ENCODE measurements around the gene SYMPK.

SYMPK gene

DNA sequence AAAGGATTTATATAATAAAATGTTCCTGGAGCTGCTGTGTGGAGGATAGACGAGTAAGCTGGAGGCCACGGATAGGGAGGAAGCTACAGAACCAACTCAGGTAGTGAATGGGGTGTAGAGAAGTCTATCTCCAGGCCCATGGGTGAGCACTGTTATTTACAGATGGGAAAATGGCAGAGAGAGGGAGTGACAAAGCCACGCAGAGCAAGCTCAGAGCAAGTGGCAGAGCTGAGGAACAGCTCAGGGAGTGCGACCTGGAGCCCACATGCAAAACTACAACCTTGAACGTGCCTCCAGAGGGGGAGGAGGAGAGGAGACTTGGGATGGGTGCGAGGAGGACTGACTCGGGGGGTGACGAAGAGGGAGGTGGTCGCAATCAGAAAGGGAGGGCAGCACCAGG, 34.4 kb downstream of the SYMPK start:
- DNase-seq (ENCODE audit: extremely low spot score, insufficient read length, low read depth) (no peak), FAIRE-seq (no peak)

DNA sequence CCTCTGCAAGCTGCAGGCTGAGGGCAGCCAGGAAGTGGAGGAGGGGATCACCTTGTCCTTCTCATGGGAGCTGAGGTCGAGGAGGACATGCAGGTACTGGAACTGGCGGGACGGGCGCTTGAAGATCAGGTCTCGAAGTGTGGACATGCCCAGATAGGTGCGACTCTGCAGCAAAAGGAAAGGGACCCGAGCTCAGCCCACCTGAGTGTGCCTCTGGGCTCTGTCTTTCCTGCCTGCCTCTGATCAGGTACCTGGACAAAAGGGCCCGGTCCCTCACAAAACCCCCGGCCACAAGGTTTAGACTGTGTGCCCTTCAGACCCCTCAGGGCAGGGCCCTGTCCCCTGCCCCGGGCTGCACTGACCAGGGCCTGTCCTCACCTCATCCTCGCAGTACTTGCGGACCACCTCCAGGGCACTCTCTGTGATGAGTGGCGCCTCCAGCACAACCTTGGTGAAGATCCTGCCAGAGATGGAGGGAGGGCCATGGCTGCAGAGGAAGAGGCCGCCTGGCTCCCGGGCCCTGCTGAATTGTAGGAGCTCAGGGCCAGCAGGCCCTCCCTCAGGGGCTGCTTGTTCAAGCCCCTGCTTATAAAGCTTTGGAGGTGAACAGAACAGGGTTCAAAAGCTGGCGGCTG, 35.4 kb downstream of the SYMPK start:
- DNase-seq (ENCODE audit: extremely low spot score, insufficient read length, low read depth) (no peak), FAIRE-seq (no peak)

DNA sequence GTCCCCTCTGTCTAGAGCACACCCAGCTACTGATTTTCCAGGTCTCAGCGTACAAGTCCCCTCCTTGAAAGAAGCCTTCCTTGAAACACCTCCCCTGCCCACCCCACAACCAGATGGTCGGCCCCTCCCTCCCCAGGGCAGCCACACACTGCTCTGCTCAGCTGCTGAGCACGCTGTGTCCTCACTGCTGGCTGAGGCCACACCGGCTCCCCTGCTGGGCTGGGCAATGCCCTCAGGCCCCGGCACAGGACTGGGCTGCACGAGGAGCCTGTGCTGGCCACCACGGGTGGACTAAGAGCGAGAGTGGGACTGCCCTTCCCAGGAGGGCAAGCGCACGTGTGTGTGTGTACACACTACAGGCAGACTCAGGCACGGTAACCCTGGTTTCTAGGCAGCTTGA, 36.0 kb downstream of the SYMPK start:
- FAIRE-seq = no peak
- no peak for DNase-seq (ENCODE audit: extremely low spot score, insufficient read length, low read depth)

DNA sequence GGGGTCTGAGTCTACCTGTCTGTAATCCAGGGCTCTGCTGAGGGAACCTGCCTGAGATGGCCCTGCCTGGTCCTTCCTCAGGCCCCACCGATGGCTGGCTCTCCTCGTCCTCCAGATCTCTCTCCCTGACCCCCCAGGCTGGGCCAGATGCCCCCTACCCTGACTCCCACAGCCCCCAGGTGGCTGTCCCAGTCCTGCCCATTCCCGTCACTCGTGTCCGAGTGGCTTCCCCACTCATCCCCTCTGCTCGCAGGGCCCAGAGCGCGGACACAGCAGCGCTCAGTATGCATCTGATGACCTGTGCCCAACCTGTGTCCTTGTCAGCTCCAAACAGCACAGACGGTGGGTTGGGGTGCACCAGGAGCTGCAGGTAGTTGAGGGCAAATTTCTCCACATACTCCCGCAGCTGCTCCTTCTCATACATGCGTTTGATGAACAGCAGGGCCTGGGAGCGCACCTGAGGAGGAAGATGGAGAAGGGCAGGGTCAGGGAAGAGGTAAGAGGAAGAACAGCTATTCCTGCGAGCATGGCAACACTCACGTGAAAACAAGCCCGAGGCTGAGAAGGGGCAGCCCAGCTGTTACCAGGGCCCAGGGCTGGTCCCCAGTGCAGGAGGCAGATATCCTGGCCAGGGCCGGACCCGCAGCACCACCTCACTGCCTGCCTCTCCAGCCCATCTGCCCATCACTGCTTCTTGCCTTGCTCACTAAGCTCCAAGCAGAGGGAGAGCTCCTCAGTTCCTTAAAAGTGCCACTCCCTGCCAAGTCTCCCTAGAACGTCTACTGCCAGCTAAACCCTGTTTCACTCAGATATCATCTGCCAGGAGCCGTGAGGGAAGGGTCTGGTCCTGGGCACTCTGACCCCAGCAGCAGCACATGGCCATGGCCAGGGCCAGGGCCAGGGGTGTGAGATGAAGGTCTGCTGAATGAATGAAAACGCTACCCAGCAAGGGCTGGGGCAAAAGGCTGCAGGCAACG, 36.7 kb downstream of the SYMPK start:
- no peak for FAIRE-seq
- no peak for DNase-seq (ENCODE audit: extremely low spot score, insufficient read length, low read depth)

DNA sequence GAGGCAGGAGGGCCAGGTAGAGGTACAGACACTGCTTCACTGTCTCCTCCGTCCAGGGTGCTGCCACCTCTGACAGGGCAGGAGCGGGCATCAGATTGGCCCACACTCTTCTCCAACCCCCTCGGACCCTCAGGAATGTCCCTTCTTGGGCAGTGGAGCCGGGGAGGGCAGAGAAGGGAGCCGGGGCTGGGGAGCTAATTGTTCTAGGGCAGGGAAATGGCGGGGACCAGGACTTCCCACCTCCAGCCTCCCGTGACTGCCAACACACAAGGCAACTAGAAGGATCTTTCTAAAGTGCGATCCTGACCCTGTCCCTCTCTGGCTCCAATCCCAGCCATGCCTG, 37.7 kb downstream of the SYMPK start:
- DNase-seq (ENCODE audit: extremely low spot score, insufficient read length, low read depth) (no peak), FAIRE-seq (no peak)

DNA sequence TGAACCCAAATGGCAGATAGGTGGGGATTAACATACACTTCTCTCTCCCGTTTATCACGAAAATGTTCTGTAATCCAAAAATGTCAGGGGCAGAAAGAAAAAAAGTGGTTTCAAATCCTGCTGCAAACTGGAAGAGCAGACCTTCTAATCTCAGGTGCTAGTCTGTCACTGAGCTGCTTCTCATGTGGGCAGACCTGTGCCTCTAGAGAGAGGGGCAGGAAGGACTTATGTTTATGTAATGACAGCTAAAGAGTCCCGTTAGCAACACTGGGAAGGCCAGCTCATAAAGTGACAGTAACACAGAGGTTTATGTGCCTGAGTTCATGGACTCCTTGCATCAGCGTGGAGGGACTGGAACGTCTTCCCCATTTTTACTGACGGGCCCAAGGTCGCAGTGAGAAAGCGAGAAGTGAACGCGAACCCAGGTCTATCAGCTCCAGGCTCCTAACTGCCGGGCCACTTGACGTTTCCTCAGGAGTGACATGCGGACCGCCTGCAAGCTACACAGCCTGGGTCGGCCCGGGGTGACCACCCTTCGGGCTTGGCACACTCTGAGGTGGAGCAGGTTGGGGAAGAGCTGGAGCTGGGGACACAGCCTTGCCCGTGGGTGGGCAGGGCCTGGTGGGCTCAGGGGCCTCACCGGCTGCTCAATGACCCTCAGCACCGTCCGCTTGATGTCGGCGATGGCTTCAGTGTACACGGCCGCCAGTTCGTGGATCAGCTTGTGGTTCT, 38.2 kb downstream of the SYMPK start:
- FAIRE-seq (no peak), DNase-seq (ENCODE audit: extremely low spot score, insufficient read length, low read depth) (no peak)

DNA sequence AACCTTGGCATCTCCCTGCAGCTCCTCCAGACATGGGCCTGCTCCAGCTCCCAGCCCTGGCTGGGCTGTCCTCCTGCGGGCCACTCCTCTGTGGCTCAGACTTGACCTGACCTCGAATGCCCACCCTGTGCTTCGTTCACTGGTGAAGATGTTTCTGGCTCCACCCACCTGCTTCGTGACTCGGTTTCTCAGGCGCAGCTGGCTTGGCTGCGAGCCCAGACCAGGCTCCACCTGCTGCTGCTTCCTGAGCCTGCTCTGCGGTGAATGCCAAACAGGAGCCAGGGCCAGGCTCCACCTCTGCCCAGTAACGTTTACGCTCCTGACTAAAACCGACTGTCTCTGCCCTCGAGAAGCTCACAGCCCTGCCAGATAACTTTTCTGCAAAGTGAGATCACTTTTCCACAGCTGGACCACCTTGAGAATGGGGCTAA, 38.9 kb downstream of the SYMPK start:
- no peak for DNase-seq (ENCODE audit: extremely low spot score, insufficient read length, low read depth)
- no peak for FAIRE-seq

DNA sequence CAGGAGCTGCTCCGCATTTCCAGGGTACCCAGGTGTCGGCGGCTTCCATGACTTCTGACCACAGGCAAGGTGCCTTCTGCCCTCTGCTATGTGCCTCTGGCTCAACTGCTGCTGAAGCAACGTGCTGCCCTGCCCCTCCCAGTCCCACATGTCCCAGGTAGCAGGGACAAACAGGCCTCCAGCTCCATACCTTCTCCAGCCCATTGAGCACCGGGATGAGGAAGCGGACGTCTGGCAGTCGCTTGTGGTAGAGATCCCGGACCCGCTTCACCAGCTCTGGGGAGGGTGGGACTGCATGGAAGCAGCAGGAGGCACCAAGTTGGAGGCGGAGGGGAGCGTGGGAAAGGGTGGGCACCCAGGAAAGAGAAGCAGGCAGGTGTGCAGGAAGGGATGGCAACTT, 39.8 kb downstream of the SYMPK start:
- DNase-seq (ENCODE audit: extremely low spot score, insufficient read length, low read depth) = no peak
- FAIRE-seq = no peak

DNA sequence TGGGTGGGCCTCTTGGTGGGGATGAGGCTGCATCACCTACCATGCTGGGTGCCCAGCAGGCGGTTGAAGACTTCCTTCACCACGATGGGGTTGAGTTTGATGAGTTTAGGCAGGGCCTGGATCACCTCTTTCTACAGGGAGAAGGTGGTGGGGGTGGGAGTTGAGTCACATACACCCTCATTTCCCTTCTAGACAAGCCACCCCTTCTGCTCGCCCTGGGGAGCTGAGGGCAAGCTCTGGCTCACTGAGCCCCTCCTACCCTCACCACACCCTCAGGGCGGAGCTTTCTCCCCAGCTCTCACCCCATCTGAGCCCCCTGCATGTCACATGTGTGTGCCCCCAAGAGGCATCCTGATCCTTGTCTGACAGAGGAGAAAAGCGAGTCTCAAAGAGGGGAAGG, 40.2 kb downstream of the SYMPK start:
- FAIRE-seq (no peak), DNase-seq (ENCODE audit: extremely low spot score, insufficient read length, low read depth) (no peak)

DNA sequence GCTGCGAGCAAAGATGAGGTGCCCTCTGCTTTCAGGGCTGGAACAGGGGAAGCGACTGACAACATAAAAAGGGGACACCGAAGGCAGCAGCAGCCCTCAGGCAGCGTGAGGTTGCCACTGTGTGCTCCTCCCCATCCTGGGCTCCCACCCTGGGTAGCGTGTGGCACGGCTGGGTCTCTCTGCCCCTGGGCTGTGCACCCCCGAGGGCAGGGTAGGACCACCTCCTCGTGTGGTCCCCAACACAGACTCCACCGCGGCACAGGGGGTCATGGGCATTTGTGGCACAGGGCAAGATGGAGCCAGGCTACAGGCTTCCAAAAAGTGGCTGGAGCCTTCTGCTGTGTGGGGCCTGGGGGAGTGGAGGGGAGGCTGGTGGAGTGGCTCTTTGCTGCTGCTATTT, 41.4 kb downstream of the SYMPK start:
- no peak for DNase-seq (ENCODE audit: extremely low spot score, insufficient read length, low read depth)
- FAIRE-seq = no peak

DNA sequence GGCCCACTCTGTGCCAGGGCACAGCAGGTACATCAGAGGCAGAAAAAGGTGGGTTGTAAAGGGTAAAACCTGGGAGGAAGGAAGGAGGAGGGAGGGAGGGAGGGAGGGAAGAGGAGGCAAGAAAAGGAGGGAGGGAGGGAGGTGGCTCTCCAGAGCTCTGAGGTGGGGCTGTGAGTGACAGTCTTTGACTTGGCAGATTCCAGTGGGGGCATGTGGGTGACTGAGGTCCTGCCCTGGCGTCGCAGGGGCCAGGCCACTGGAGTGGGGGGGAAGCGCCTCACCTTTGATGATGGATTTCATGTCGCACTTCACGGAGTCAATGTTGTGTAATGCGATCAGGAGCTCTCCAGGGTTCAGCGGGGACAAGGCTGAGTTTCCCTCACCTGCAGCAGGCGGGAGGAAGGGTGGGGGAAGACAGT, 41.8 kb downstream of the SYMPK start:
- FAIRE-seq = no peak
- DNase-seq (ENCODE audit: extremely low spot score, insufficient read length, low read depth) = no peak

DNA sequence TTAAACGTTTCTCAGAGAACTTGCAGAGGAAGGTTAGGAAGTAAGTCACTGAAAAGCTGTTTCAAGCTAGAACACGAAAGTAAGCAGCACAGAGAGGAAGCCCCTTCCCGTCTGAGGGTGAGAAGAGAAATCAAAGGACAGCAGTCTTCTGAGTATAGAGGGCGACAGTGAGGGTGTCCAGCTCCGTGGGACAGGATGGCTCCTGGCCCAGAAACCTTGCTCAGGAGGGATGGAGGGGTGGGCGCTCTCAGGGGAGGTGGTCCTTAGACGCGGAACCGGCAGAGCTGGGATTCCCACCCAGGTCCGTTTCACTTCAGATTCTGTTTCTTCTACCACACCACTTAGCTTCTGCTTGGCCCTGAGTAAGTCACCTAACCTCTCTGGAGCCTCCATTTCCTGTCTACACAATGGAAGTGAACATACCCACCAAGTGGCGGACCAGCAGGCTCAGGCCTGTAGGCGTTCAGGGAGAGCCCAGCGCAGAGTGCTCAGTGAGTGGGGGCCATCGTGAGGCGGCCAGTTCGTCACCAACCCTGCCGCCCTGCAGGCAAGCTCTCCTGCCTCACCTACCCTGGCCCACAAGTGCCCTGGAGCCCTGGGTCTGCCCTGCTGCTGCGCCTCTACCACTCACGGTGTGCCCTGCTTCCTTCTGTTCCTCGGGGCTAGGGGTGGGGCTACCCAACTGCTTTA, 42.4 kb downstream of the SYMPK start:
- DNase-seq (ENCODE audit: extremely low spot score, insufficient read length, low read depth) (no peak), FAIRE-seq (no peak)

DNA sequence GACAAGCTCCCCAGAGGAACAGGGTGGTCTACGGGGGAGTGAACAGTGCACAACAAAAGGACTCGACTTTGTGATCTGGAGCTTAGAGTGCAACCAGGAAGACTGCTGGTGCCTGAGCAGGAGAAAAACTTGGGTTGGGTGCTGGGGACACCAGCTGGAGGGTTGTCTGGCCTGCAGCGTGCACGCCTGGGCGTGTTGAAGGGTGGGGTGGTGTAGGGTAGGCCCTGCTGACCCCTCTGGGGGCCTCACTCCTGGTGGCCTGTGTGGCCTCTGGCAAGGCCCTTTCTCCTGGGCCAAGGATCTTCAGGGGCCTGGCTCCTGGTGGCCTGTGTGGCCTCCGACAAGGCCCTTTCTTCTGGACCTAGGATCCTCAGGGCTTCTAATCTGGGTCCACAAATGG, 43.2 kb downstream of the SYMPK start:
- DNase-seq (ENCODE audit: extremely low spot score, insufficient read length, low read depth) = no peak
- no peak for FAIRE-seq

DNA sequence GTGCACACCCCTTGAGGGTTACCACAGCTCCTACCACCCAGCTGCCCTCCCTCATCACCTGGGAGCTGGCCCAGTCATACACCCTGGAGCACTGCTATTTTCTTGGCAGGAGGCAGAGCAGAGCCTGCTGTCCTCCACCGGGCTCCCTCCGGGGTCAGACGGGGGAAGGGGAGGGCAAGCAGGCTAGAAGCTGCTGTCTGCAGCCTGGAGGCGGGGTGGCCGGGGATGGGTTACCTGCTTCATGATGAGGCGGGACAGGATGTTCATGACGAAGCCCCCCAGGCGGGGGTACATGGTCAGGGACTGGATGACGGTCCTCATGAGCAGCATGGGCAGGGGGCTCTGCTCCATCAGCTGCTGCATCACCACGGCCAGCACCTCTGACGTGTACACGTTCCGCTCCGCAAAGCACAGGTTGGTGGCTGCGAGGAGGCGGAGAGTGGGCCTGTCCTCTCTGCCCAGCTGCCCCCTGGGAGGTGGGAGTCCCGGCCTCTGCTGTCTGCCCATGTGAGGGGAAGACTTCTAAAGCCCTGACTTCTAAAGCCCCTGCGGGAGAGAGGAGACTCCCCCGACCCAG, 45.1 kb downstream of the SYMPK start:
- DNase-seq (ENCODE audit: extremely low spot score, insufficient read length, low read depth) (no peak), FAIRE-seq (no peak)

DNA sequence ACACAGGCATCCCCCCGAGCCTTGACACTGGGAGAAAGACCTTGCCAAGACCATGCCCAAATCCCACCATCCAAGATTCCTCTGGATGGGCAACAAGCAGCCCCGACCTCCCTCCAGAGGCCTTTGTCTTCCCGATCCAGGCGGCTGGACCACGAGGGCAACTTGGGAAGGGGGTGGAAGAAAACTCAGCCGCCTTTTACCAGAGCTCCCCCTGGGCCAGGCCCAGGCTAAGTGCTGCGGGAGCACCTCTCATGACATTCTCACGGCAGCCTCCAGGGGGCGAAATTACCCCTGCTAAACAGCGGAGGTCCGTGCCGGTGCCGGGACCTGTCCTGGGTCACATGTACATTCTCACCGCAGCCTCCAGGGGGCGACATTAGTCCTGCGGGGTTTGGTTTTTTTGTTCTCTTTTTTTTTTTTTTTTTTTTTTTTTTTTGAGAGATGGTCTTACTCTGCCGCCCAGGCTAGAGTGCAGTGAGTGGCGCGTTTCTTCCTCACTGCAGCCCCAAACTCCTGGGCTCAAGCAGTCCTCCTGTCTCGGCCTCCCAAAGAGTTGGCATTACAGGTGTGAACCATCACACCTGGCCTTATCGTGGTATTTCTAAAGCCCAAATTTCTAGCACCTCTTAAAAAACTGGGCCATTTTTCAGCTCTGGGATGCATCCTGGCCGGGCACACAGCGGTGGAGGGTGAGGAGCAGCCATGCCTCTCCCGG, 45.8 kb downstream of the SYMPK start:
- peak; percentile 96 for FAIRE-seq

DNA sequence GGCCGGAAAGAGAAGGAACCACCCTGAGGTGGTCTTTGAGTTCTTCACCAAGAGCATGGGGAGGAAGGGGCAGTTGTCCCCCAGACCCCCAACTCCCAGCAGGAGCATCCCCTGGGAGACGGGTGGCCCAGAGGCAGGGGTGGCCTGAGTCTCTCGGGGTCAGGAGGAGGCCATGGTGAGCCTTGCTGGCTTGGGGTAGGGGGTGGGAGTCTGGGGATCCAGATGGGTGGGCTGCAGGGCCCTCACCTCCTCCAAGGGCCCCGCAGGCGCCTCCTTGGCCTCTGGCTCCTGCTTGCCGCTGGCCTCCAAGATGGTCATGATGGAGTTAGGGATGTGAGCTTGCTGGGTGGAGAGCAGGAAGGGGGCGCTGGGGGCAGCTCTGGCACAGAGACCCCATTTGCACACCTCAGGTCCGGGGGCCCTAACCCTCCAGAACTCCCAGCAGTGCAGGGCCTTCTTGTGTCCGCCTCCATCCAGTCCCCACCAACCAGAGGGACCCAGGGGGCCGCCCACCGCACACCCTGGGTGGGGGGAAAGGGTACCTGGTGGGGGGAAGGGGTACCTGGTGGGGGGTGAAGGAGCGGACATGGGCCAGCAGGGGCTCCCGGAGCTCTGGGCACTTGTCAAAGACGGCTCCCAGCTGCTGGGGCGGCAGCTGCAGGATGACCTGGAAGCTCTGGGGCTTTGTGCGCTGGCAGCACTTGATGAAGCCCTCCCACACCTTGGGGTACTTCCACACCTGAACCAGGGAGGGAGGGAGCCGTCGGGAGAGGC, 46.5 kb downstream of the SYMPK start:
- no peak for DNase-seq (ENCODE audit: extremely low spot score, insufficient read length, low read depth)

More for the DNA sequence above, 45.8 kb downstream of the SYMPK start:
- peak; percentile 99 for DNase-seq (ENCODE audit: extremely low spot score, insufficient read length, low read depth)

DNA sequence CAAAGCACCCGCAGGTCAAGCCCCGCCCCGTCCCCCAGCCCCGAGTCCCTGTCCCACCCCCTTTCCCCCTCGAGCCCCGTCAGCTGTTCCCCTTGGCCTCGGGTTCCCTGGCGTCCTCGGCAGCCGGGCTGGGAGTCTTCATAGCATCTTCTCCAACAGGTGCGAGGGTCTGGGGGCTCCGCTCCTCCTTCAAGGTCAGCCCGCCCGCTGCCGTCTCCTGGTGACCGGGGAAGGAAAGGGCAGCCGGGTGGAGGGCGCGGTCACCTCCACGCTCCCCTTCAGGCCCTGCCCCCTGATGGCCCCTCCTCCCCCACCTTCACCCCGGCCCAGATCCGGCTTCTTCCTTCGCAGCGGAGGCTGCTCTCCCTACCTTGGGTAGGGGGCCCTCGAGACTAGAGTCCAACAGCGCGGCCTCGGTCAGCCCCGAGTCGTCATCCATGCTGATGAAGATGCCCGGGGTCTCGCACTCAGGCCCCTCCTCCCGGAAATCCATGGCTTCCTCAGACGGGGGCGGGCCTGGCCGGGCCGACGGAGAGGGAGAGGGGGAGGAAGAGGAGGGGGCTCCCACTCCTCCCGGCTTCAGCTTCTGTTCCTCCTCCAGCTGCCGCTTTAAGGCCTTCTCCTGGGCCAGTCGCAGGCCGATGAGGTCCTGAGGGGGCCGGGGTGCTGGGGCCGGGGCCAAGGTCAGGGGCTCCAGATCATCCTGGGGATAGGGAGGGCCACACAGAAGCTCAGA, 47.3 kb downstream of the SYMPK start:
- FAIRE-seq = no peak

More for the DNA sequence above, 46.5 kb downstream of the SYMPK start:
- FAIRE-seq = no peak

More for the DNA sequence above, 47.3 kb downstream of the SYMPK start:
- DNase-seq (ENCODE audit: extremely low spot score, insufficient read length, low read depth) = no peak

Data from GM18507 (cell line).